GM10847 (cell line): ENCODE data around the gene ASMT.

Experiments used
- POLR2A ChIP-seq: IDR thresholded peaks from 2 replicates; pipeline ENCODE4 v1.6.1; 2011; ENCODE audit not compliant: insufficient read length; ENCODE audit errors: extremely low read depth

ASMT gene

DNA sequence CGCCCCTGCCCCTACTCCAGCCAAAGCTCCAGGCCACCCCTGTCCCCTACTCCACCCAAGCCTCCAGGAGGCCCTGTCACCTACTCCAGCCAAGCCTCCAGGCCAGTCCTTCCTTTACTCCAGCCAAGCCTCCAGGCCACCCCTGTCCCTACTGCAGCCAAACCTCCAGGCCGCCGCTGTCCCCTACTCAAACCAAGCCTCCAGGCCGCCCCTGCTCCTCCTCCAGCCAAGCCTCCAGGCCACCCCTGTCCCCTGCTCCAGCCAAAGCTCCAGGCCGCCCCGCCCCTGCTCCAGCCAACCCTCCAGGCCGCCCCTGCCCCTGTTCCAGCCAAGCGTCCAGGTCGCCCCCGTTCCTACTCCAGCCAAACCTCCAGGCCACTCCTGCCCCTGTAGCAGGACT, 5.1 kb upstream of the ASMT start:
- TF ChIP-seq POLR2A: no peak

DNA sequence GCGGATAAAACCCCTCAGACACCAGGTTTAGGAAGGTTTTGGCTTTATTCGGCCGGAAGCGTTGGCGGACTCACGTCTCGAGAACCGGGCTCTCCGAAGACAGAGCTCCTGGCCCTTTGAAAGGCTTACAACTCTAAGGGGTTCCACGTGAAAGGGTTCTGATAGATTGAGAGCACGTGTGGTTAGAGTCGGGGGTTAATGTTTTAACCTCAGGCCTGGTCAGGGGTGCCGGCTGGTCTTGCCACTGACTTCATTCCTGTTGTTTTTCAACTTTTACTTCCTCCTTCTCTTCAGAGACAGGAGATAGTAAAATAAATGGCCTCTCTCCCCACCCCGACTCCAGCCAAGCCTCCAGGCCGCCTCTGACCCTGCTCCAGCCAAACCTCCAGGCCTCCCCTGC, 4.7 kb upstream of the ASMT start:
- TF ChIP-seq POLR2A: no peak

DNA sequence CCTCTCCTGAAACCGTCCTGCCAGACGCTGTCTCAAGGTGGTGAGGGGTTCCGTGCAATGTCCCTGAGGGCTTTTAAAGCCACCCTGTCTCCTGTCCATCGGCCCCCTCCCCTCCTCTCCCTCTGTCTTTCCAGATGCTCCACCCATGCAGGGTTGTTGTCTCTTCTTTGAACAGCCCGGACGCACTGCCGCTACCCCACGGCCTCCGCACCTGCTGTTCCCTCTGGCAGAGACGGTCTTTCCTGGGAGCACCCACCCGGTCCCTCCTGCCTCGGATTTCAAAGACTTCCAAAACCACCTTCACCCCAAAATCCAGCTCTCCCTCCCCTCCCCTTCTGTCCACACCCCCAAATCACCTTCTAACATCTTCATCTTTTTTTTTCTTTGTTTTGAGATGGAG, 4.1 kb upstream of the ASMT start:
- no peak for TF ChIP-seq POLR2A

DNA sequence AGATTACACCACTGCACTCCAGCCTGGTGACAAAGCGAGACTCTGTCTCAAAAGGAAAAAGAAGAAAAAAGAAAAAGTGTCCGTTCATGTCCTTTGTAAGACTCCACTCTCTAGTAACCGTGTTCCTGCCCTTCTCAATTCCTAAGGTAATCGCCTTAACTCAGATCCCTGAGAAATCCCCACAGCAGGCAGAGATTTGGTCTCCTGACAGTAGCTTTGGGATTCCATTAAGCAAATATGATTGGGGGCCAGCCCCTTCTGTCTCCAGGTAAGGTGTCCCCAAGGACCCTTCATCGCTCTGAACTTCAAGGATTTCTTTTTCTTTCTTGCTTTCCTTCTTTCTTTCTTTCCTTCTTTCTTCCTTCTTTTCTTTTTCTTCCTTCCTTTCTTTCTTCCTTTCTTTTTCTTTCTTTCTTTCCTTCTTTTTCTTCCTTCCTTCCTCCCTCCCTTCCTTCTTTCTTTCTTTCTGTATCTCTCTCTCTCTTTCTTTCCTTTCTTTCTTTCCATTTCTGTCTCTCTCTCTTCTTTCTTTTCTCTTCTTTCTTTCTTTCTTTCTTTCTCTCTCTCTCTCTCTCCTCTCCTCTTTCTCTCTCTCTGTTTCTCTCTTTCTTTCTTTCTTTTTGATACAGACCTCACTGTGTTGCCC, 2.1 kb upstream of the ASMT start:
- no peak for TF ChIP-seq POLR2A

DNA sequence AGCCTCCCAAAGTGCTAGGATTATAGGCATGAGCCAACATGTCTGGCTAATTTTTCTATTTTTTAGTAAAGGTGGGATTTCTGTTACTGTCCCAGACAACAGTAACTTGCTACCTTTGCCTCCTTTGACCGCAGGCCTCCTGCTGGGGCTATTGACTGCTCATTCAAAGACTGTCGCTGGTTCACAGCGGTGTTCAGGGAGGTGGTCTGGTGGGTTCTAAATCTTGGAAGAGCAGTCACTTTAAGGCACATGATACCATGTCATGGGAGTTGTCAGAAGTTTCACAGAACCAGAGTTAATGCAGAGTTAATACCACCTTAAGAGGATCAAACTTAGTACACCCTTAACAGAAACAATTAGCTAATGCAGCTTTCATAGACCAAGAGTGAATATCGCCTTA, 3.8 kb downstream of the ASMT start:
- no peak for TF ChIP-seq POLR2A

DNA sequence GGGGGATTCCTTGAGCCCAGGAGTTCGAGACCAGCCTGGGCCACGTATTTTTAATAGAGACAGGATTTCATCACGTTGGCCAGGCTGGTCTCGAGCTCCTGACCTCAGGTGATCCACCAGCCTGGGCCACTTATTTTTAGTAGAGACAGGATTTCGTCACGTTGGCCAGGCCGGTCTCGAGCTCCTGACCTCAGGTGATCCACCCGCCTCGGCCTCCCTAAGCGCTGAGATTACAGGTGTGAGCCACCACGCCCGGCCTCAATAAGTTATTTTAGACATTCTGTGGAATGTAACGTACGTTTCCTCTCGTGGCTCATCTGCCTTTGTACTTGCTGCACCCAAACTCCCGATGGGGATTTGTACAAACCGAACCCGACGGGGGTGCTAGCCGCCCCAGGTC, 8.8 kb downstream of the ASMT start:
- no peak for TF ChIP-seq POLR2A

DNA sequence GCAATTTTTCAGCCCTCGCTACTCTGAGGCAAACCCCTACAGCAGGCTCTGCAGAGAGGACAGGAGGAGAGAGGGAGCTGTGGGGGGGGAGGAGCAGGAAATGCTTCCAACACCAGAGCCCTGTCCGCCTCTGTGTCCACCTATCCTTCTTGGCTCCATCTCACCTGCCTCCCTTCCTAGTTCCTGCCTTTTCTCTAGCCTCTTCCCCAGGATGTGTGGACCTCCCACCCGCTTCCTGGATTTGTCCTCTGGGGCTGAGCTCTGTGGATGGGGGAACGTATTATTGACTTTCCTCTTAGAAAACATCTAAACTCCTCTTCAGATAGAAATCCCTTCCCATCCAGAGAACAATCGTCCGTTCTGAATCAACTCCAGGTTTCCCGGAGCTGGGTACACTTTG, 14.4 kb downstream of the ASMT start:
- TF ChIP-seq POLR2A: no peak

DNA sequence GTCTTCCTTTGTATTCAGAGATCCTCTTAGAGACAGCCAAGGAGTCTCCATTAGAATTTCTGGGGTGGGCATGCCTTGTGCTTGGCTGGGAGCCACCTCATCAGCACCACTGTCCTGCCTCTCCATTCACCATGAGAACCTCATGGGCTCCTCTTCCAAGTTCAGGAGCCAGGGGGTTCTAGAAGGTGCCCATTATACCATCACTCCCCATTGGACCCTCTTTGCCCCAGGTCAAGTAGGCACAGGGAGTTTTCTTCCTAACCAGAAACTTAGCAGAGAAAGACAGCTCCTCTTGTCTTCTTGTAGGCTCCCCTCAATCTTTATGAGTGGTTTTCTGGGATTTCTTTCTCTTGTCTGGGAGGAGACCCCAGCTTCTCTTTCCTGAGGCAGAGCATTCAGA, 31.1 kb downstream of the ASMT start:
- TF ChIP-seq POLR2A: no peak

DNA sequence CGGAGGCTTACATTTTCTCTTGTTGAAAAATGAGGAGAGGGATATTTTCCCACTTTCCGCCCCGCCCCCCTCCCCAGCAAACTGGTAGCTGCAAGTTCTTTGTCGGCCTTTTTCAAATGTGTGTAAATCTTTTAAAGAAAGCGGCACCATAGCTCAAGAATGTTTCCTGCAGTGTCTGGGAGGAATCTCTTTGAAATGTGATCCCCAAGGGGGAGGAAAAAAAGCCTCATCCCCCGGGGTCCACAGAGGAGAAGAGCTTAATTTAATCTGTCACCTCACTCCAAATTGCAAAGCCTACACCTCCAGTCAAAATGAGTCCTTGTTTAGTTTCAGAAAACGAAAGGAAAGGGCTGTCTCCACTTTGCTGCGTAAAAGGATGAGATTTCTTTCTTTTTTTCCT, 34.8 kb downstream of the ASMT start:
- TF ChIP-seq POLR2A: no peak

DNA sequence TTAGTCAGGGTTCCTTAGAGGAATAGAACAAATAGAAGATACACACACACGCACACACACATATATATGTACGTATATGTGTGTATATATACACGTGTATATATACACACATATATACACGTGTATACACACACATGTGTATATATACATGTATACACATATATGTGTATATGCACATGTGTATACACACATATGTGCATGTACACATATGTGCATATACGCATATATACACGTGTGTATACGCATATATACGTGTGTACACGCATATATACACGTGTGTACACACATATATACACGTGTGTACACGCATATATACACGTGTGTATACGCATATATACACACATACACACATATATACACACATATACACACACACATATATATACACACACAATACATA, 41.5 kb downstream of the ASMT start:
- TF ChIP-seq POLR2A: no peak

DNA sequence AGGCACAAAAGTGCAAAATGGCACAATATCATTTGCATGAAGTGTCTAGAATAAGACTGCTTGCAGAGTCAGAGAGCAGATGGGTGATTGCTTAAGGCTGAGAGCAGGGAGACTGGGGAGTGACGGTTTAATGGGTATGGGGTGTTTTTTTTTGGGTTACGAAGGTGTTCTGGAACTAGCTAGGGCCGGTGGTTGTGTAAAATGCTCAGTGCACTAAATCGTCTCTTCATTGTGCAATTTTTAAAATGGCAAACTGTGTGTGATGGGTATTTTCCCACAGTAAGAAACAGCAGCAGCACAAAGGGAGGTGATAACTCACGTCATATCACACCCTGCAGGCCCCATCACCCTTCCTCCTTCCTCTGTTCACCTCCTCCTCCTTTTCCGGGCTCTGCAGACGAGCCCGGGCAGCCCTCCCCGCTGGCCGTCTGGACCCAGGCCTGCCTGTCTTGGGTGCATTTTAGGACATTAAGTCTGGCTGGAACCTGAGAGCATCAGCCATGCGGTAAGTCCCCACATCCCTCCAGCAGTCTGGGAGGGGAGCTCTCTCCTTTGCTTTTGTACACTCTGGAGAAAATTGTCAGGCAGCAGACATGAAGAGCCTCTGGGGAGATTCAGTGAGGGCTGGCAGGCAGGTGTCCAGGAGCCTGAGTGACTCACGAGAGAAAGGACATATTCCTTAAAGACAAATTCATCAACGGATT, 42.7 kb downstream of the ASMT start:
- TF ChIP-seq POLR2A: peak; percentile 49

DNA sequence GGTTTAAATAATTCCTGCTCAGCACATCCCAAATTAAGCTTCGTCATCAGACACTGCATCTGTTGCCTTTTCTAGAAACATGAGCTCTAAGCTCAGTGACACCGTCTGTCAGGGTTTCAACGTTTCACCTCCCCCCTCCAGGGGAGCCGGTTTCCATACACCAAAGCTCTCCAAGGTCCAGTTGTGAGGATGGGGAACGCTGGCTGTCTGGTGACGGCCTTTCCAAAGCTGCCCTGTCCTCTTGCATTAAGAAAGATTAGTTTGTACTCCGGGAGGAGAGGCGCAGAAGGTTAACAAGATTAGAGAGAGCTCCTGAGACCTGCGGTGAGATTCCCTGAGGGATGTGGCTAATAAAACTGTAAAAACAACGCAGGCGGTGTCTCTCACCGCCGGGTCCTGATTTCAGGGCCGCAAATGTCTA, 43.2 kb downstream of the ASMT start:
- no peak for TF ChIP-seq POLR2A

DNA sequence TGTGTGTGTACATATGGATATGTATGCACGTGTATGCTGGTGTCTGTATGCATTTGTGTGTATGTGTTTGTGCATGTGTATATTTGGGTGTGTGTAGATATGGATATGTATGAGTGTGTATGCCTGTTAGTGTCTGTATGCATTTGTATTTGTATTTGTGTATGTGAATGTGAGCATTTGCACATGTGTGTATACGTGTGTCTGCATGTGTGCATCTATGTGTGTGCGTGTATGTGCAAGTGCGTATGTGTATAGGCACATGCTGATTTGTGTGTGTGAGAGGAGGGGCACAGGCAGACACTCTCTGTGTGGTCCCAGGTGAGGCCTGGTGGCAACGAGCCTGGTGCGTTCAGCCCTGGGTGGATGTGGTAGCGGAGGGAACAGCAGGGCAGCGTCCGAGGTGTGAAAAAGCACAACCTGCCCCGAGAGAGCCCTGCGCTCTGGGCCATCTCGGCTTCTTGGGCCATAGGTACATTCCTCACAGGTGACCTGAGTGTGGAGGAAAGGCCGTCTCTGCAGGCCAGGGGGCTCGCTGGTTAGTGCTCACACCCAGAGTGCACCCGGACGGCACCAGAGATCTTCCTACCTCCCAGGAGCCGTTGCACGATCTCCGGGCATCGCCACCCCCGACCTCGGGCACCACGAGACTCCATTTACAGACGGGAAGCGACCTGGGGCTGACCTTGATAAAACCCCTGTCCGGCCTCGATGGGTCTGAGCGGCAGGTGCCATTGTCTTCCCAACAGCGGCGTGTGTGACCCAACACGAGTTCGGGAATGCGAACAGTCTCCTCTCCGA, 45.0 kb downstream of the ASMT start:
- no peak for TF ChIP-seq POLR2A

DNA sequence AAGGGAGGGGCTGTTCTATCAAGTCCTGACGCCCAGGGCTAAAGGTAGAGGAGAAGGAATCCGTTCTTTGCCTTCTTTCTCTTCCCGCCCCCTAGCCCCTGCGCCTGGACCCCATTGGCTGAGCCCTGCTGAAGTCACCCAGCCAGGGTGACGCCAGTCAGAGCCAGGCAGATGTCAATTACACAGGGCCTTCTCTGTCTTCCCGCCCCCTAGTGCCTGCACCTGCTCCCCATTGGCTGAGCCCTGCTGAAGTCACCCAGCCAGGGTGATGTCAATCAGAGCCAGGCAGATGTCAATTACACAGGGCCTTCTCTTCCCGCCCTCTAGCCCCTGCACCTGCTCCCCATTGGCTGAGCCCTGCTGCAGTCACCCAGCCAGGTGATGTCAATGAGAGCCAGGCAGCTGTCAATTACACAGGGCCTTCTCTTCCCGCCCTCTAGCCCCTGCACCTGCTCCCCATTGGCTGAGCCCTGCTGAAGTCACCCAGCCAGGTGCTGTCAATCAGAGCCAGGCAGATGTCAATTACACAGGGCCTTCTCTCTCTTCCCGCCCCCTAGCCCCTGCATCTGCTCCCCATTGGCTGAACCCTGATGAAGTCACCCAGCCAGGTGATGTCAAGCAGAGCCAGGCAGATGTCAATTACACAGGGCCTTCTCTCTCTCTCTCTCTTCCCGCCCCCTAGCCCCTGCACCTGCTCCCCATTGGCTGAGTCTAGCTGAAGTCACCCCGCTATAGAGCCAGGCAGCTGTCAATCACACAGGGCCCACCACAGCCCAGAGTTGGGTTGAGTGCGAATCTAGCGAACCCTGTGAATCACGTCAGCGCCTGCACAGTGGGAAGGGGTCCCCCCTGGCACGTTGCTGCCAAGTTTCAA, 46.4 kb downstream of the ASMT start:
- peak; percentile 18 for TF ChIP-seq POLR2A

DNA sequence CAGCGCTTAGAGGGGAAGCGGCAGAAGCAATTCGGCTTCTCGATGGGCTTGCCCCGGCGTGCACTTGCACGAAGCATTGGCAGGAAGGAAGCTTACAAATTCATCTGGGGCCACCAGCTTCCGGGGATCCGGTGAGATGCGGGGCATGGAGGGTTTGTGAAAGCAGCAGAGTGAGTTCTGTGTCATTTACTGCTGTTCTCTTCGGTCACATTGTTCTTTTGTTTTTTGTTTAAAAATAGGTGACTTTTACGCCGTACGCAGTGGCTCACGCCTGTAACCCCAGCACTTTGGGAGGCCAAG, 47.0 kb downstream of the ASMT start:
- TF ChIP-seq POLR2A: no peak
